HepG2 (cell line): ENCODE data around the gene C6orf132. TPM values are rescaled to one million over a fixed set of nuclear protein-coding genes. Genes with fewer than 3 reads are reported as not detected.

ENCODE experiments used
- CENPT ChIP-seq: sonication (generic); formaldehyde crosslinking; IDR thresholded peaks from 2 replicates; pipeline ENCODE4 v1.8.0; 2022; ENCODE audit warnings: low read depth, mild to moderate bottlenecking, moderate library complexity, missing genetic modification reagents
- DMAP1 ChIP-seq: IDR thresholded peaks from 2 replicates; pipeline ENCODE4 v1.6.1; 2016
- EHMT2 ChIP-seq: fragments of 200-600 bp; sonication (generic); IDR thresholded peaks from 2 replicates; pipeline ENCODE4 v1.7.0; 2017; ENCODE audit warnings: antibody characterized with exemption, low read depth, low read length, borderline replicate concordance
- FLYWCH1 ChIP-seq: sonication (generic); formaldehyde crosslinking; IDR thresholded peaks from 2 replicates; pipeline ENCODE4 v1.8.1; 2023; ENCODE audit warnings: mild to moderate bottlenecking, missing genetic modification reagents
- HNF4A ChIP-seq: sonication (generic); formaldehyde crosslinking; IDR thresholded peaks from 2 replicates; pipeline ENCODE4 v1.4.0; 2020; ENCODE audit warnings: missing genetic modification reagents
- HNRNPLL ChIP-seq: fragments of 200-400 bp; formaldehyde crosslinking; IDR thresholded peaks from 2 replicates; pipeline ENCODE4 v1.6.1; 2017; ENCODE audit warnings: mild to moderate bottlenecking, low read depth, low read length; ENCODE audit not compliant: poor library complexity, severe bottlenecking
- IKZF5 ChIP-seq: IDR thresholded peaks from 2 replicates; pipeline ENCODE4 v1.6.1; 2018; ENCODE audit warnings: missing genetic modification reagents, mild to moderate bottlenecking, missing compliant biosample characterization
- JUN ChIP-seq: sonication (generic); formaldehyde crosslinking; IDR thresholded peaks from 2 replicates; pipeline ENCODE4 v1.4.0; 2020; ENCODE audit warnings: mild to moderate bottlenecking, missing genetic modification reagents
- LCORL ChIP-seq, 2 experiments: fragments of 450-650 bp in 1 of 2; sonication (generic) in 1 of 2; formaldehyde crosslinking in 1 of 2; IDR thresholded peaks; 2 replicates each; pipeline versions ENCODE4 v1.5.0 to v1.6.1; 2017 to 2020; ENCODE audit warnings: antibody characterized with exemption in 1 of 2, missing genetic modification reagents in 1 of 2
- MXI1 ChIP-seq: IDR thresholded peaks from 3 replicates; pipeline ENCODE4 v1.6.1; 2012; ENCODE audit warnings: low read depth, low read length, inconsistent platforms, borderline replicate concordance
- NCOA2 ChIP-seq: sonication (generic); formaldehyde crosslinking; IDR thresholded peaks from 2 replicates; pipeline ENCODE4 v1.8.0; 2022; ENCODE audit warnings: inconsistent platforms
- NR1H2 ChIP-seq: sonication (generic); formaldehyde crosslinking; IDR thresholded peaks from 2 replicates; pipeline ENCODE4 v1.8.1; 2022; ENCODE audit warnings: low read depth, missing genetic modification reagents, borderline replicate concordance
- PHB2 ChIP-seq: fragments of 450-650 bp; IDR thresholded peaks from 2 replicates; pipeline ENCODE4 v1.6.1; 2018; ENCODE audit not compliant: partially characterized antibody
- RAD51 ChIP-seq: fragments of 450-650 bp; IDR thresholded peaks from 2 replicates; pipeline ENCODE4 v1.6.1; 2016; ENCODE audit warnings: borderline replicate concordance
- REPIN1 ChIP-seq: sonication (generic); formaldehyde crosslinking; IDR thresholded peaks from 2 replicates; pipeline ENCODE4 v1.8.0; 2022; ENCODE audit warnings: missing genetic modification reagents, low read depth, mild to moderate bottlenecking, borderline replicate concordance
- RFX1 ChIP-seq: fragments of 450-650 bp; IDR thresholded peaks from 2 replicates; pipeline ENCODE4 v1.6.1; 2017
- SAFB2 ChIP-seq: sonication (generic); formaldehyde crosslinking; IDR thresholded peaks from 2 replicates; pipeline ENCODE4 v1.5.1; 2020; ENCODE audit warnings: missing genetic modification reagents, low read depth, mild to moderate bottlenecking, borderline replicate concordance
- TEAD3 ChIP-seq: optimal IDR thresholded peaks from 2 replicates; pipeline ENCODE3; 2016; ENCODE audit warnings: borderline replicate concordance
- WIZ ChIP-seq: sonication (generic); formaldehyde crosslinking; IDR thresholded peaks from 2 replicates; pipeline ENCODE4 v1.5.1; 2020; ENCODE audit warnings: mild to moderate bottlenecking, missing genetic modification reagents
- ZBTB20 ChIP-seq: sonication (generic); formaldehyde crosslinking; IDR thresholded peaks from 2 replicates; pipeline ENCODE4 v1.8.1; 2023; ENCODE audit warnings: missing genetic modification reagents, low read depth, mild to moderate bottlenecking, borderline replicate concordance
- ZNF124 ChIP-seq: sonication (generic); formaldehyde crosslinking; IDR thresholded peaks from 2 replicates; pipeline ENCODE4 v1.4.0; 2020; ENCODE audit warnings: missing genetic modification reagents
- ZNF282 ChIP-seq: fragments of 450-650 bp; IDR thresholded peaks from 2 replicates; pipeline ENCODE4 v1.6.1; 2018; ENCODE audit not compliant: partially characterized antibody
- ZNF34 ChIP-seq: sonication (generic); formaldehyde crosslinking; IDR thresholded peaks from 2 replicates; pipeline ENCODE4 v1.4.0; 2020; ENCODE audit warnings: mild to moderate bottlenecking, missing genetic modification reagents, borderline replicate concordance
- ZNF496 ChIP-seq: sonication (generic); formaldehyde crosslinking; IDR thresholded peaks from 2 replicates; pipeline ENCODE4 v1.8.1; 2023; ENCODE audit warnings: mild to moderate bottlenecking, moderate library complexity, missing genetic modification reagents; ENCODE audit not compliant: insufficient replicate concordance
- ZNF503 ChIP-seq: sonication (generic); formaldehyde crosslinking; IDR thresholded peaks from 2 replicates; pipeline ENCODE4 v1.4.0; 2020; ENCODE audit warnings: missing genetic modification reagents
- ZNF549 ChIP-seq: sonication (generic); formaldehyde crosslinking; IDR thresholded peaks from 2 replicates; pipeline ENCODE4 v1.5.0; 2020; ENCODE audit warnings: missing genetic modification reagents
- ZNF577 ChIP-seq: sonication (generic); formaldehyde crosslinking; IDR thresholded peaks from 2 replicates; pipeline ENCODE4 v1.4.0; 2020; ENCODE audit warnings: mild to moderate bottlenecking, low read depth, missing genetic modification reagents, borderline replicate concordance
- ZNF749 ChIP-seq: sonication (generic); formaldehyde crosslinking; IDR thresholded peaks from 2 replicates; pipeline ENCODE4 v1.8.0; 2022; ENCODE audit warnings: mild to moderate bottlenecking, missing genetic modification reagents, moderate library complexity, borderline replicate concordance
- ZNF792 ChIP-seq: IDR thresholded peaks from 2 replicates; pipeline ENCODE4 v1.6.1; 2016
- ZSCAN12 ChIP-seq: sonication (generic); formaldehyde crosslinking; IDR thresholded peaks from 2 replicates; pipeline ENCODE4 v1.9.0; 2021; ENCODE audit warnings: mild to moderate bottlenecking, missing genetic modification reagents
- polyA plus RNA-seq, 8 experiments: library from polyadenylated mRNA; depleted of rRNA in 3 of 8; stranded (reverse) in 7 of 8; unstranded in 1 of 8; fragments of >200 nt; fragmentation: Illumina TruSeq in 4 of 8; extraction: Trizol in 4 of 8; gene quantifications; 2 replicates each; pipeline versions ENCODE4 v1.2.1 to v1.2.3, GENCODE V29; 2011 to 2016; ENCODE audit warnings: low read depth in 4 of 8, missing spikeins in 1 of 8, mixed read lengths in 1 of 8; ENCODE audit not compliant: insufficient read depth in 1 of 8
- total RNA-seq, 5 experiments: library from RNA; depleted of rRNA; stranded (reverse); fragments of >200 nt; fragmentation: Illumina TruSeq; extraction: Trizol; gene quantifications; 2 replicates each; pipeline ENCODE4 v1.2.3, GENCODE V29; 2016; ENCODE audit warnings: low read depth in 1 of 5

C6orf132 gene
- total and polyA plus RNA-seq, 2 of the 13 experiments (the other 11 are each of a cell fraction or from before 2014, with no cell fraction given), result 0.78 to 3.0 TPM

- TF ChIP-seq FLYWCH1 (CRISPR knock-in tag) (no peak), ZNF503 (CRISPR knock-in tag) (no peak), ZBTB20 (no peak), LCORL (IDR thresholded peaks at IDR 0.05) (no peak), LCORL (CRISPR knock-in tag; IDR thresholded peaks at IDR 0.05) (no peak), ZNF496 (CRISPR knock-in tag) (no peak), MXI1 (no peak), ZSCAN12 (CRISPR knock-in tag) (no peak), DMAP1 (CRISPR knock-in tag) (peak; percentile 41; the same call in 1 of the 2 replicates), ZNF577 (CRISPR knock-in tag) (no peak), REPIN1 (CRISPR knock-in tag) (no peak), PHB2 (no peak), ZNF549 (CRISPR knock-in tag) (no peak), HNRNPLL (peak; percentile 44), ZNF282 (no peak), JUN (CRISPR knock-in tag) (no peak), ZNF34 (CRISPR knock-in tag) (no peak), IKZF5 (CRISPR knock-in tag) (no peak), ZNF749 (CRISPR knock-in tag) (no peak), ZNF124 (CRISPR knock-in tag) (peak; percentile 98; the same call in 1 of the 2 replicates), HNF4A (CRISPR knock-in tag) (peak; percentile 94), NR1H2 (CRISPR knock-in tag) (no peak), ZNF792 (CRISPR knock-in tag) (no peak), EHMT2 (no peak; the same call in 1 of the 2 replicates), TEAD3 (peak; percentile 31), WIZ (CRISPR knock-in tag) (peak; percentile 91), CENPT (CRISPR knock-in tag) (no peak), SAFB2 (CRISPR knock-in tag) (peak; percentile 86; the same call in 1 of the 2 replicates), RFX1 (no peak), NCOA2 (CRISPR knock-in tag) (0 out of 2 replicates have a peak, but pooled peaks have one; percentile 18), RAD51 (no peak)
Measured at GRCh38 chr6:42118162-42119001, 24.0 kb downstream of the C6orf132 start (continued).
